ENCODE data around the gene SQOR.

Gene SQOR

DNA sequence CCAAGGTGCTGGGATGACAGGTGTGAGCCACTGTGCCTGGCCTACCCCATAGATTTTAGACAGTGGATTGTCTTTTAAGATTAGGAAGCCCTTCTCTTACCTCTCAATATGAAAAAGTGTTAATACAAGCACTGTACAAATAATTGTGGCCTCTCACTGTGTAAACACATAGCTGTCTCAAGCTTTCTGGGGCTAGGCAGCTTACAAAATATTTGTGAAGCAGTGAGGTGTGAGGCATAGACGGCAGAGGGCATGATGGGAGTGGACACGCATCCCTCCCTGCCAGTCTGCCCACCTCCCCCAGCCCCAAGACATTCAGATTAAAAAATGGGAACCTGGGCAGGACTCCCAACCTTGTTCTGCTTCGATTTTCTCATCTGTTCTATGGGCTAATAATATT lies 34.6 kb downstream of the SQOR start:
- TF ChIP-seq, protein P1, sequence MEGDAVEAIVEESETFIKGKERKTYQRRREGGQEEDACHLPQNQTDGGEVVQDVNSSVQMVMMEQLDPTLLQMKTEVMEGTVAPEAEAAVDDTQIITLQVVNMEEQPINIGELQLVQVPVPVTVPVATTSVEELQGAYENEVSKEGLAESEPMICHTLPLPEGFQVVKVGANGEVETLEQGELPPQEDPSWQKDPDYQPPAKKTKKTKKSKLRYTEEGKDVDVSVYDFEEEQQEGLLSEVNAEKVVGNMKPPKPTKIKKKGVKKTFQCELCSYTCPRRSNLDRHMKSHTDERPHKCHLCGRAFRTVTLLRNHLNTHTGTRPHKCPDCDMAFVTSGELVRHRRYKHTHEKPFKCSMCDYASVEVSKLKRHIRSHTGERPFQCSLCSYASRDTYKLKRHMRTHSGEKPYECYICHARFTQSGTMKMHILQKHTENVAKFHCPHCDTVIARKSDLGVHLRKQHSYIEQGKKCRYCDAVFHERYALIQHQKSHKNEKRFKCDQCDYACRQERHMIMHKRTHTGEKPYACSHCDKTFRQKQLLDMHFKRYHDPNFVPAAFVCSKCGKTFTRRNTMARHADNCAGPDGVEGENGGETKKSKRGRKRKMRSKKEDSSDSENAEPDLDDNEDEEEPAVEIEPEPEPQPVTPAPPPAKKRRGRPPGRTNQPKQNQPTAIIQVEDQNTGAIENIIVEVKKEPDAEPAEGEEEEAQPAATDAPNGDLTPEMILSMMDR (IDR thresholded peaks at IDR 0.05; ENCODE audit: low read depth, low read length) = no peak
- no peak overlapping the region for H3K4me3 ChIP-seq (ENCODE audit: low read depth, low read length)

DNA sequence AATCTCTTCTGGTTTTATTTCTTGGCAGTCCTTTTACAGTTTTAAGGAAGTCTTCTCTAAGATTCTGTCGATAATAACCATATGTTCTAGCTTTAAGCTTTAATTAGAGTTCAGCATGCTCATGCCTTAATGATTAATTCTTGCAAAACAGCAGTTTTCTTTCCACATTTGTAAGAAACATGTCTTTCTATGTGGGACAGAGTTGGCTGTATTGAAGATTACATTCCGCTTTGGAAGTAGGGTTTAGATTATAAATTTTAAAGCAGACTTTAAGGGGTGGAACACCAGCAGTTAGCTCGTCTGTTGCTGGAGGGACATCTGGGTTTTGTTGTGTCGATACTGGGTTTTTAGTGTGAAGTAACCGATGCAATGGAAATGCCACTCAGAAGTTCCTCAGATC lies 35.3 kb downstream of the SQOR start:
- no peak overlapping the region for H3K4me3 ChIP-seq (ENCODE audit: low read depth, low read length)
- TF ChIP-seq, protein P1 (IDR thresholded peaks at IDR 0.05; ENCODE audit: low read depth, low read length) = no peak

DNA sequence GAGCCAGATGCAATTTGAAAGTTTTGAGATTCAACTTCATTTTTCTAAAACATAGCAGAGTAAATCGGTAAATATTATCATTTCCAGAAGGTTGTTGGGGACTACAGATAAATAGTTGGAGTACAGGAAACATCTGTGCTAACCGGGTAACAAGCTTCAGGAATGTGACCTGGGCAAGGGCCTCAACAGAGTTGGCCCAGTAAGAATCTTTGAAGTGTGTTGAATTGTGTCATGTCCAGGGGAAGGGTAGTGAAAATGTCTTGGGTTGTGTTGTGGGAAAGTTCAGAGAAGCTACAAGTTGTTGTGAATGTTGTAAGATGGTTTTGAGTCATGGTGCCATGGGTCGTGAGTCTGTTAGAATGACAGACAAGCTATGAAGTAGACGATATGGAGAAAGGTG lies 35.7 kb downstream of the SQOR start:
- no peak overlapping the region for H3K4me3 ChIP-seq (ENCODE audit: low read depth, low read length)
- TF ChIP-seq, protein P1 (IDR thresholded peaks at IDR 0.05; ENCODE audit: low read depth, low read length) = no peak

DNA sequence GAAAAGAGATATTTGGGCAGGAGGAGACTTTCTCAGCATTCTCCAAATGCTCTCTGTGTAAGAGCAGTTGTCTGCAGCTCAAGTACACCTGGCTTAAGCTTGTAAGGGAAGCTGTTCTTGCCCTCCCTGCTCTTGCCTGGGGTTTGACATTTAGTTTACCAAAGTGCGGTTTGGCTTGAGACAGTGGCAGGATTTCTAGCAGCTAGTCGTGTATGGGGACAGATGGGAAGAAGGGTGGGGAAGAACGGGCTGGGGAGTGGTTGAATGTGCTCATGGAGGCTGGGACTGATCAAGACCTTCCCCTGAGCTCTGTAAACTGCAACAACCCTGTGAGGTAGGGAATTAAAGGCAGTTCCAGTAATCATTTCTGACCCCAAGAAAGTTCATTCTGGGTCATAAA lies 39.8 kb downstream of the SQOR start:
- no peak overlapping the region for H3K4me3 ChIP-seq (ENCODE audit: low read depth, low read length)
- TF ChIP-seq, protein P1 (IDR thresholded peaks at IDR 0.05; ENCODE audit: low read depth, low read length) = no peak

DNA sequence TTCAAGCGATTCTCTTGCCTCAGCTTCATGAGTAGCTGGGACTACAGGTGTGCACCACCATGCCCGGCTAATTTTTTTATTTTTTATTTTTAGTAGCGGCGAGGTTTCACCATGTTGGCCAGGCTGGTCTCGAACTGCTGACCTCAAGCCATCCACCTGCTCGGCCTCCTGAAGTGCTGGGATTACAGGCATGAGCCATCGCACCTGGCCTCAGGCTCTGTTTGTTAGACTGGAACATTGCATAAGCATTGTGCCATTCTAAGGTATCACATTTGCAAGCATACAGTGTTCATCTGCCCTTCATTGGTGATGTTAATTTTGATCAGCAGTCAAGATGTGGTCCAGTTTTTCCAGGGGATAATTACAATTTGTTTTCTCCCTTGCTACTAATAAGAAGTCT lies 43.0 kb downstream of the SQOR start:
- H3K4me3 ChIP-seq (ENCODE audit: low read depth, low read length) = no peak overlapping the region
- TF ChIP-seq, protein P1 (IDR thresholded peaks at IDR 0.05; ENCODE audit: low read depth, low read length) = no peak

DNA sequence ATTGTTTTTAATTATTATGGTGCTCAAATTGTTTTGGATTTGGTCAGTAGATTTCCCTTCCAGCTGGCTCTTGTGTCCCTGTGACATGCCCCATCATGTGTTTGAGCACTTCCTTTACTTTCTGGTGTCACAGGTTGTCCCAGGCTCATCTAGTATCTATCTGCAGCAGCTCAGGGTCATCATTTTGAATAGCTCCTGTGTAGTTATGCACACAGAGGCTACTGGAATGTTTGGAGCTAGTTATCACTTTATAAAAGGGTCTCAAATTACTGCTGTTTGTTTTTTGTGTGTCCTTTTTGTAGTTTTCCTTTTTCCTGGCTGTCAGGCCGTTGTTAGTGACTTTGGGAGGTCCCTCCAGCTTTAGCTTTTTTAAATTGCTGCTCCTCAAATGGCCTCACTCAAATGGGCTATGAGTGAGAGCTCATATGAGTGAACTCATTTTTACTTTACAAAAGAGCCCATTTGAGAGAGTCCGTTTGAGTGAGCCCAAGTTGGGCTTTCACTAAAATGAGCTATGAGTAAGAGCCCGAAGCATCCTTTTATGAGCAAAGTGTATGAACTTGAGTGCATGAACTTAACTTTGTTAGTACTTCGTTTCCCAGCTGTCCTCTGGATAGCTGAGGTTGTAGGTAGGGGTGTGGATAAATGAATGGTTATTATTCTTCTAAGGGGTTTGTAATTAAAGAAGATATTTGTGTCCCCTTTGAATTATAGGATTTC lies 43.8 kb downstream of the SQOR start:
- TF ChIP-seq, protein P1 (IDR thresholded peaks at IDR 0.05; ENCODE audit: low read depth, low read length) = no peak
- H3K4me3 ChIP-seq (ENCODE audit: low read depth, low read length) = no peak overlapping the region

DNA sequence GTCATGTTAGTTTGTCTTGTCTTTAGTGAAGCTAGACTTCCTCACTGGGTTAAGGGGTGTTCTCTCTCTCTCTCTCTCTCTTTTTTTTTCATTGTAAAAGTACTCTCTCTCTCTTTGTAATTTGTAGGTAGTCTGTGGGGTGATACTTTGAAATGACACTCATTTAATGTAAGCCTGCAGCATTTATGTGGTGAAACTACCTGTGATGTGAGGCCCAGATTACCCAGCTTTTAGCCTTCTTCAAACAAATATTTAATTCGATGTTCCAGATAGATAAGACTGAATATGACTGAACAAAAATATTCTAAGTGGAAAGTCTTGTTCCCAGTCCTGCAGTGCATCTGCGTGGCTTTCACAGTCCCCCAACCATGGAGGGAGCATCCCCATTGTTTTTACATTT lies 49.7 kb downstream of the SQOR start:
- H3K4me3 ChIP-seq (ENCODE audit: low read depth, low read length) = no peak overlapping the region

More for the DNA sequence above, 49.7 kb downstream of the SQOR start:
- TF ChIP-seq, protein P1 (IDR thresholded peaks at IDR 0.05; ENCODE audit: low read depth, low read length) = no peak
